HepG2 (cell line): Measurements from ENCODE around the gene CNNM2. TPM values are rescaled to one million over a fixed set of nuclear protein-coding genes. Genes with fewer than 3 reads are reported as not detected.

Experiments
- ATAC-seq: fragments of 200-7000 bp; cut with Tn5 transposase; 3 replicates; pipeline ENCODE4 v1.9.1; 2020; ENCODE audit warnings: mild to moderate bottlenecking, moderate library complexity
- BruUV-seq: library from RNA; stranded (reverse); fragments of 400-500 nt; replicated peaks from 2 replicates; lab custom pipeline; 2021; lab: Mats Ljungman, UMichigan
- CTCF ChIA-PET: fragments of 300-600 bp; formaldehyde crosslinking; extraction: SDS; loops from one replicate; lab custom pipeline; 2021; ENCODE audit warnings: low total read pairs, inconsistent platforms, low intra/inter-chr PET ratio; lab: Yijun Ruan, JAX
- POLR2A ChIA-PET: fragments of 350-600 bp; sonication (Branson Sonifier 250); formaldehyde crosslinking; loops from one replicate; lab custom pipeline; 2020; ENCODE audit warnings: antibody characterized with exemption, inconsistent platforms; lab: Yijun Ruan, JAX
- DNase-seq: peaks from one replicate; pipeline ENCODE4 v3.0.0-alpha.2; 2015; ENCODE audit warnings: low spot score
- FAIRE-seq: peaks from 3 replicates; lab custom pipeline; 2011; peaks lifted over from hg19 to GRCh38; lab: Jason Lieb, UNC
- H2AFZ ChIP-seq: one replicate; pipeline ENCODE4 v1.6.1; 2011; ENCODE audit warnings: low read length, inconsistent platforms
- H3K27ac ChIP-seq: fragments of 300-600 bp; 3 replicates; pipeline ENCODE4 v1.8.0; 2011; ENCODE audit warnings: mixed run types, mild to moderate bottlenecking, mixed read lengths, low read length, inconsistent platforms; ENCODE audit not compliant: insufficient read depth; ENCODE audit errors: extremely low read length
- H3K27me3 ChIP-seq, 2 experiments: fragments of 200-600 bp in 1 of 2; 2 replicates in 1 of 2; 3 replicates in 1 of 2; pipeline versions ENCODE4 v1.6.0 to v1.8.0; 2011; ENCODE audit warnings: low read length in 2 of 2, mild to moderate bottlenecking in 2 of 2, moderate library complexity in 2 of 2, inconsistent platforms in 1 of 2; ENCODE audit not compliant: insufficient read depth in 2 of 2, control insufficient read depth in 1 of 2
- H3K36me3 ChIP-seq, 2 experiments: fragments of 200-600 bp in 1 of 2; replicated peaks in 1 of 2; 2 replicates in 1 of 2; 3 replicates in 1 of 2; pipeline versions ENCODE4 v1.5.1 to v1.8.0; 2011; ENCODE audit warnings: low read length in 2 of 2, inconsistent platforms in 1 of 2; ENCODE audit not compliant: insufficient read depth in 2 of 2, control insufficient read depth in 1 of 2
- H3K4me1 ChIP-seq: 2 replicates; pipeline ENCODE4 v1.5.1; 2012; ENCODE audit warnings: low read length, inconsistent platforms; ENCODE audit not compliant: insufficient read depth
- H3K4me2 ChIP-seq: 2 replicates; pipeline ENCODE4 v1.6.0; 2011; ENCODE audit warnings: low read depth, low read length, inconsistent platforms
- H3K4me3 ChIP-seq, 3 experiments: fragments of 200-600 bp in 1 of 3; sonication (generic), shearing (Covaris generic) in 1 of 3; replicated peaks in 1 of 3; 2 replicates each; pipeline ENCODE4 v1.5.1; 2011 to 2016; ENCODE audit warnings: low read length in 3 of 3, inconsistent platforms in 2 of 3, low read depth in 2 of 3, mild to moderate bottlenecking in 2 of 3, control low read depth in 1 of 3, mixed read lengths in 1 of 3; ENCODE audit not compliant: insufficient read depth in 1 of 3
- H3K79me2 ChIP-seq: one replicate; pipeline ENCODE4 v1.6.1; 2011; ENCODE audit warnings: low read length, inconsistent platforms; ENCODE audit not compliant: insufficient read depth
- H3K9ac ChIP-seq: 2 replicates; pipeline ENCODE4 v1.6.0; 2011; ENCODE audit warnings: mild to moderate bottlenecking, low read depth, low read length, inconsistent platforms; ENCODE audit not compliant: insufficient read depth
- H3K9me3 ChIP-seq: 2 replicates; pipeline ENCODE4 v1.5.1; 2012; ENCODE audit warnings: mild to moderate bottlenecking, low read length
- H4K20me1 ChIP-seq: 2 replicates; pipeline ENCODE4 v1.6.0; 2011; ENCODE audit warnings: inconsistent platforms, mild to moderate bottlenecking, low read length, moderate library complexity; ENCODE audit not compliant: insufficient read depth
- AKNA ChIP-seq: sonication (generic); formaldehyde crosslinking; IDR thresholded peaks from 2 replicates; pipeline ENCODE4 v1.4.0; 2020; ENCODE audit warnings: missing genetic modification reagents, borderline replicate concordance
- BCL6 ChIP-seq: IDR thresholded peaks from 2 replicates; pipeline ENCODE4 v1.6.1; 2016; ENCODE audit warnings: missing genetic modification reagents, missing compliant biosample characterization
- CBX5 ChIP-seq: sonication (generic); formaldehyde crosslinking; IDR thresholded peaks from 2 replicates; pipeline ENCODE4 v1.4.0; 2020; ENCODE audit warnings: missing genetic modification reagents, borderline replicate concordance
- E2F5 ChIP-seq: sonication (generic); formaldehyde crosslinking; conservative IDR thresholded peaks from 2 replicates; pipeline ENCODE4 v1.4.0; 2020; ENCODE audit warnings: missing genetic modification reagents
- KDM2A ChIP-seq: sonication (generic); formaldehyde crosslinking; IDR thresholded peaks from 2 replicates; pipeline ENCODE4 v1.4.0; 2020; ENCODE audit warnings: low read depth, missing genetic modification reagents, borderline replicate concordance
- MEF2D ChIP-seq: sonication (generic); formaldehyde crosslinking; IDR thresholded peaks from 2 replicates; pipeline ENCODE4 v1.5.1; 2020; ENCODE audit warnings: mild to moderate bottlenecking, missing genetic modification reagents
- MTF1 ChIP-seq: sonication (generic); formaldehyde crosslinking; IDR thresholded peaks from 2 replicates; pipeline ENCODE4 v1.5.0; 2020; ENCODE audit warnings: missing genetic modification reagents
- PBX3 ChIP-seq: sonication (generic); formaldehyde crosslinking; IDR thresholded peaks from 2 replicates; pipeline ENCODE4 v1.8.1; 2023; ENCODE audit warnings: missing genetic modification reagents, inconsistent platforms, borderline replicate concordance
- PHF20 ChIP-seq: sonication (generic); formaldehyde crosslinking; IDR thresholded peaks from 2 replicates; pipeline ENCODE4 v1.5.0; 2020; ENCODE audit warnings: mild to moderate bottlenecking, missing genetic modification reagents
- PITX1 ChIP-seq: sonication (generic); formaldehyde crosslinking; IDR thresholded peaks from 2 replicates; pipeline ENCODE4 v1.5.1; 2020; ENCODE audit warnings: mild to moderate bottlenecking, missing genetic modification reagents
- TEAD2 ChIP-seq: sonication (generic); formaldehyde crosslinking; IDR thresholded peaks from 2 replicates; pipeline ENCODE4 v1.9.0; 2021; ENCODE audit warnings: missing genetic modification reagents
- ZBTB20 ChIP-seq: sonication (generic); formaldehyde crosslinking; IDR thresholded peaks from 2 replicates; pipeline ENCODE4 v1.8.1; 2023; ENCODE audit warnings: missing genetic modification reagents, low read depth, mild to moderate bottlenecking, borderline replicate concordance
- ZNF20 ChIP-seq: sonication (generic); formaldehyde crosslinking; IDR thresholded peaks from 2 replicates; pipeline ENCODE4 v1.4.0; 2020; ENCODE audit warnings: mild to moderate bottlenecking, moderate library complexity, missing genetic modification reagents
- ZNF282 ChIP-seq: fragments of 450-650 bp; IDR thresholded peaks from 2 replicates; pipeline ENCODE4 v1.6.1; 2018; ENCODE audit not compliant: partially characterized antibody
- ZNF33B ChIP-seq: sonication (generic); formaldehyde crosslinking; IDR thresholded peaks from 2 replicates; pipeline ENCODE4 v1.5.1; 2020; ENCODE audit warnings: mild to moderate bottlenecking, missing genetic modification reagents
- ZNF816 ChIP-seq: sonication (generic); formaldehyde crosslinking; IDR thresholded peaks from 2 replicates; pipeline ENCODE4 v1.8.0; 2022; ENCODE audit warnings: missing genetic modification reagents, mild to moderate bottlenecking, borderline replicate concordance
- ZNF83 ChIP-seq: sonication (generic); formaldehyde crosslinking; IDR thresholded peaks from 2 replicates; pipeline ENCODE4 v1.4.0; 2020; ENCODE audit warnings: missing genetic modification reagents, mild to moderate bottlenecking, borderline replicate concordance
- WGBS: methylation state at CpG from one replicate; pipeline ENCODE4 v1.1.6; 2017; ENCODE audit warnings: low lambda C conversion rate; 5-methylcytosine and 5-hydroxymethylcytosine counted together
- in situ Hi-C: cut with HindIII; loops from 2 replicates; pipeline ENCODE4 v1.10.0; 2017; ENCODE audit warnings: low pct_unique_long_range_greater_than_20kb; ENCODE audit not compliant: extremely low pct_ligation_motif_present
- intact Hi-C: fragments of 100-400 bp; cut with micrococcal nuclease; formaldehyde crosslinking; loops from one replicate; pipeline ENCODE4 v1.10.0; 2022; ENCODE audit not compliant: unreplicated experiment
- polyA plus RNA-seq, 8 experiments: library from polyadenylated mRNA; depleted of rRNA in 3 of 8; stranded (reverse) in 7 of 8; unstranded in 1 of 8; fragments of >200 nt; fragmentation: Illumina TruSeq in 4 of 8; extraction: Trizol in 4 of 8; gene quantifications; 2 replicates each; pipeline versions ENCODE4 v1.2.1 to v1.2.3, GENCODE V29; 2011 to 2016; ENCODE audit warnings: low read depth in 4 of 8, missing spikeins in 1 of 8, mixed read lengths in 1 of 8; ENCODE audit not compliant: insufficient read depth in 1 of 8
- total RNA-seq, 5 experiments: library from RNA; depleted of rRNA; stranded (reverse); fragments of >200 nt; fragmentation: Illumina TruSeq; extraction: Trizol; gene quantifications; 2 replicates each; pipeline ENCODE4 v1.2.3, GENCODE V29; 2016; ENCODE audit warnings: low read depth in 1 of 5

CNNM2 gene
- total and polyA plus RNA-seq, 2 of the 13 experiments (the other 11 are each of a cell fraction or from before 2014, with no cell fraction given): 7.1 to 9.0 TPM

- CTCF ChIA-PET: interaction anchor here (0.8 to 3.1 kb wide), 7 partner anchors 16 to 416 kb away, joined by 4 to 63 read pairs (median 5); no protein-coding TSS in a partner anchor
- H3K27me3 ChIP-seq: no peaks in the 10 kb centered on the region; a peak in 1 of 5 replicates
- H3K27ac ChIP-seq: peak overlapping the region; percentile 78
- peaks cover 39% of the 10 kb centered on the region for H3K79me2 ChIP-seq
- no peaks in the 10 kb centered on the region for H3K9me3 ChIP-seq
- H3K4me3 ChIP-seq: peak overlapping the region; percentile 70 to 99 (median 72)
- no peak for FAIRE-seq
- intact Hi-C loops: loop anchor here (1.0 to 5.0 kb wide), 4 partner anchors 82 to 325 kb away; no protein-coding TSS in a partner anchor
- DNase-seq: peak; percentile 46
- H3K9ac ChIP-seq: peak overlapping the region; percentile 68
- H3K4me1 ChIP-seq: peaks cover 38% of the 10 kb centered on the region
- H4K20me1 ChIP-seq: peaks cover 13% of the 10 kb centered on the region
- POLR2A ChIA-PET: interaction anchor here (0.5 to 2.4 kb wide), 25 partner anchors 48 to 327 kb away, joined by 3 to 7 read pairs (median 4); partner anchors contain the start of genes ARL3, AS3MT, CYP17A1 and NT5C2
- BruUV-seq: TSS peak; percentile 79
- in situ Hi-C loops: loop anchor here (5.0 to 10.0 kb wide), 3 partner anchors 80 to 327 kb away; partner anchors contain the start of genes CYP17A1 and RPEL1
- H3K4me2 ChIP-seq: peak overlapping the region; percentile 100
- WGBS: under 1% methylated on average over 15 of the region's 45 CpGs
- peak; percentile 66 for ATAC-seq
- H2AFZ ChIP-seq: peak overlapping the region; percentile 91
- H3K36me3 ChIP-seq: no peaks in the 10 kb centered on the region
- TF ChIP-seq ZNF20 (CRISPR knock-in tag) (no peak), MTF1 (no peak), ZNF83 (CRISPR knock-in tag) (no peak), ZBTB20 (CRISPR knock-in tag) (peak; percentile 73), ZNF816 (peak; percentile 77), MEF2D (CRISPR knock-in tag) (no peak), CBX5 (peak; percentile 66; the same call in 1 of the 2 replicates), ZNF33B (CRISPR knock-in tag) (no peak), PITX1 (CRISPR knock-in tag) (peak; percentile 34; the same call in 1 of the 2 replicates), AKNA (no peak), ZNF282 (no peak), KDM2A (CRISPR knock-in tag) (peak; percentile 74; the same call in 1 of the 2 replicates), E2F5 (CRISPR knock-in tag) (peak; percentile 56; the same call in 1 of the 2 replicates), PHF20 (peak; percentile 4; the same call in 1 of the 2 replicates), BCL6 (peak; percentile 16; the same call in 1 of the 2 replicates), TEAD2 (CRISPR knock-in tag) (no peak), PBX3 (no peak)
These were observed 656 bp upstream of the CNNM2 start for GRCh38 chr10:102917314-102917961.
